ENCODE measurements around the gene CCDC88C. TPM values are rescaled to one million over a fixed set of nuclear protein-coding genes. Genes with fewer than 3 reads are reported as not detected.

Gene CCDC88C
- total and polyA plus RNA-seq, 2 experiments from 2014 or later = 23.6 to 60.7 TPM

DNA sequence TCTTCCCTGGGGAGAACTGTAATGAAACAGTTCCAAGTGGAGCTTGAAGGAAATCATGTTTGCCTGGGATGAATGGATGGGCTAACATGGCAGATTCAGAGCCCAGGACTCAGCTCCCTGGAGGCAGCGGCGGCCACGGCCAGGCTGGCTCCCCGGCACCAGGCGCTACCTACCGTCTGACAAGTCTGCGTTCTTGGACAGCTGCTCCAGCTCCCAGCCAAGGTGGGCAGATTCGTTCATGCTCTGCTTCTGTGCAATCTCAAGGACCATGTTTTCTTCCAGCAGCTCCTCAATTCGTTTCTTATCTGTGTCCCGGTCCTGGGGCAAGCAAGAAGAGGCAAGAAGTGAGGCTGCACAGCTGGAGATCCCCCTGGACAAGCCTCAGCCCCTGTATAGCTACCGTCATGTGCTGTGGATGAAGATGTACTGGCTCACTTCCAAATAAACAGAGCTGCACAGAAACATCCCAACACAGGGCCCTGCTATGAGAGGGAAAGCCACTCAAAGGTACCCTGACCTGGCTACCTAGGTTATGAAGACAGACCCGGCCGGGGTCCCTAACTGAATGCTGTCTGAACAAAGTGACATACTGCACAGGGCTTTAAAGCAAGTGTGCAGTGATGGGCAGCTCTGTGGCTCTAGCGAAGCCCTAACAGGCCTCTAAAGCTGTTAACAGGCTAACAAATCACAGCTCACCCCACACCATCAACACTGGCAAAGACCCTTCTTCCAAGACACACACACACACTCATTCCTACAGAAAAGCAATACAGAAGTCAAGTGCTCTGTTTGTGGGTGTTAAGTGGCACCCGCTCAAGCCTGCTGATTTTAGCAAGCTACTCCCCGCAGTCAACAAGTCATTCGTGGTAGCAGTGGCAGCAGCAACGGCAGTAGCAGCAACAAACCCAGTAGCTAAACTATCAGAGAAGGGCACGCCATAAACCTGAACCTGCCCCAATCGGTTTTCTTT is 92.7 kb downstream of the CCDC88C start:
- DNase-seq (ENCODE audit: low spot score) = no peak
- Histone ChIP-seq H3K27me3 (ENCODE audit: insufficient read depth) (no peaks in the 10 kb centered on the region), H3K79me2 (replicated peaks; ENCODE audit: insufficient read depth) (no peaks in the 10 kb centered on the region), H3K9me2 (ENCODE audit: insufficient read depth) (no peaks in the 10 kb centered on the region), H3K4me1 (ENCODE audit: insufficient read depth) (no peaks in the 10 kb centered on the region; the same call in 1 of the 2 replicates), H3F3A (replicated peaks; ENCODE audit: low read depth) (no peaks in the 10 kb centered on the region), H2AFZ (no peak overlapping the region), H4K20me1 (replicated peaks; ENCODE audit: insufficient read depth) (no peaks in the 10 kb centered on the region; the same call in 1 of the 2 replicates), H3K4me3 (no peak overlapping the region), H3K27ac (ENCODE audit: low read depth) (no peak overlapping the region), H3K36me3 (ENCODE audit: insufficient read depth) (no peaks in the 10 kb centered on the region; the same call in 1 of the 2 replicates), H3K4me2 (no peak overlapping the region)
- Mint-ChIP-seq H3K27me3 (ENCODE audit: insufficient read depth, low read depth, poor library complexity) (peaks cover 7% of the 10 kb centered on the region), H3K27ac (no peak overlapping the region), H3K4me3 (no peak overlapping the region), H3K4me1 (peaks cover 7% of the 10 kb centered on the region; the same call in 2 of the 3 replicates), H3K9me3 (no peaks in the 10 kb centered on the region), H3K36me3 (ENCODE audit: low read depth) (peaks cover 32% of the 10 kb centered on the region)
- ATAC-seq = no peak
- no peak for TF ChIP-seq POLR2AphosphoS5 (IDR thresholded peaks at IDR 0.05; ENCODE audit: low read depth)
- TF ChIP-seq, protein P1, sequence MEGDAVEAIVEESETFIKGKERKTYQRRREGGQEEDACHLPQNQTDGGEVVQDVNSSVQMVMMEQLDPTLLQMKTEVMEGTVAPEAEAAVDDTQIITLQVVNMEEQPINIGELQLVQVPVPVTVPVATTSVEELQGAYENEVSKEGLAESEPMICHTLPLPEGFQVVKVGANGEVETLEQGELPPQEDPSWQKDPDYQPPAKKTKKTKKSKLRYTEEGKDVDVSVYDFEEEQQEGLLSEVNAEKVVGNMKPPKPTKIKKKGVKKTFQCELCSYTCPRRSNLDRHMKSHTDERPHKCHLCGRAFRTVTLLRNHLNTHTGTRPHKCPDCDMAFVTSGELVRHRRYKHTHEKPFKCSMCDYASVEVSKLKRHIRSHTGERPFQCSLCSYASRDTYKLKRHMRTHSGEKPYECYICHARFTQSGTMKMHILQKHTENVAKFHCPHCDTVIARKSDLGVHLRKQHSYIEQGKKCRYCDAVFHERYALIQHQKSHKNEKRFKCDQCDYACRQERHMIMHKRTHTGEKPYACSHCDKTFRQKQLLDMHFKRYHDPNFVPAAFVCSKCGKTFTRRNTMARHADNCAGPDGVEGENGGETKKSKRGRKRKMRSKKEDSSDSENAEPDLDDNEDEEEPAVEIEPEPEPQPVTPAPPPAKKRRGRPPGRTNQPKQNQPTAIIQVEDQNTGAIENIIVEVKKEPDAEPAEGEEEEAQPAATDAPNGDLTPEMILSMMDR (conservative IDR thresholded peaks at IDR 0.05; ENCODE audit: low read depth in 2 of 2) = no peak
- TF ChIP-seq ZNF331 (CRISPR knock-in tag; IDR thresholded peaks at IDR 0.05; ENCODE audit: low read depth) = no peak
- TF ChIP-seq EZH2 (IDR thresholded peaks at IDR 0.05; ENCODE audit: low read depth, unreplicated experiment) = no peak
- no peak for TF ChIP-seq NANOG (IDR thresholded peaks at IDR 0.05; ENCODE audit: borderline replicate concordance)
- no peak for TF ChIP-seq CREB1 (CRISPR knock-in tag; IDR thresholded peaks at IDR 0.05; ENCODE audit: low read depth)
- TF ChIP-seq, protein P2, sequence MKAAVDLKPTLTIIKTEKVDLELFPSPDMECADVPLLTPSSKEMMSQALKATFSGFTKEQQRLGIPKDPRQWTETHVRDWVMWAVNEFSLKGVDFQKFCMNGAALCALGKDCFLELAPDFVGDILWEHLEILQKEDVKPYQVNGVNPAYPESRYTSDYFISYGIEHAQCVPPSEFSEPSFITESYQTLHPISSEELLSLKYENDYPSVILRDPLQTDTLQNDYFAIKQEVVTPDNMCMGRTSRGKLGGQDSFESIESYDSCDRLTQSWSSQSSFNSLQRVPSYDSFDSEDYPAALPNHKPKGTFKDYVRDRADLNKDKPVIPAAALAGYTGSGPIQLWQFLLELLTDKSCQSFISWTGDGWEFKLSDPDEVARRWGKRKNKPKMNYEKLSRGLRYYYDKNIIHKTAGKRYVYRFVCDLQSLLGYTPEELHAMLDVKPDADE (IDR thresholded peaks at IDR 0.05) = no peak
- TF ChIP-seq EZH2phosphoT487 (IDR thresholded peaks at IDR 0.05; ENCODE audit: unreplicated experiment) = no peak
- TF ChIP-seq, protein P3, sequence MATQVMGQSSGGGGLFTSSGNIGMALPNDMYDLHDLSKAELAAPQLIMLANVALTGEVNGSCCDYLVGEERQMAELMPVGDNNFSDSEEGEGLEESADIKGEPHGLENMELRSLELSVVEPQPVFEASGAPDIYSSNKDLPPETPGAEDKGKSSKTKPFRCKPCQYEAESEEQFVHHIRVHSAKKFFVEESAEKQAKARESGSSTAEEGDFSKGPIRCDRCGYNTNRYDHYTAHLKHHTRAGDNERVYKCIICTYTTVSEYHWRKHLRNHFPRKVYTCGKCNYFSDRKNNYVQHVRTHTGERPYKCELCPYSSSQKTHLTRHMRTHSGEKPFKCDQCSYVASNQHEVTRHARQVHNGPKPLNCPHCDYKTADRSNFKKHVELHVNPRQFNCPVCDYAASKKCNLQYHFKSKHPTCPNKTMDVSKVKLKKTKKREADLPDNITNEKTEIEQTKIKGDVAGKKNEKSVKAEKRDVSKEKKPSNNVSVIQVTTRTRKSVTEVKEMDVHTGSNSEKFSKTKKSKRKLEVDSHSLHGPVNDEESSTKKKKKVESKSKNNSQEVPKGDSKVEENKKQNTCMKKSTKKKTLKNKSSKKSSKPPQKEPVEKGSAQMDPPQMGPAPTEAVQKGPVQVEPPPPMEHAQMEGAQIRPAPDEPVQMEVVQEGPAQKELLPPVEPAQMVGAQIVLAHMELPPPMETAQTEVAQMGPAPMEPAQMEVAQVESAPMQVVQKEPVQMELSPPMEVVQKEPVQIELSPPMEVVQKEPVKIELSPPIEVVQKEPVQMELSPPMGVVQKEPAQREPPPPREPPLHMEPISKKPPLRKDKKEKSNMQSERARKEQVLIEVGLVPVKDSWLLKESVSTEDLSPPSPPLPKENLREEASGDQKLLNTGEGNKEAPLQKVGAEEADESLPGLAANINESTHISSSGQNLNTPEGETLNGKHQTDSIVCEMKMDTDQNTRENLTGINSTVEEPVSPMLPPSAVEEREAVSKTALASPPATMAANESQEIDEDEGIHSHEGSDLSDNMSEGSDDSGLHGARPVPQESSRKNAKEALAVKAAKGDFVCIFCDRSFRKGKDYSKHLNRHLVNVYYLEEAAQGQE (IDR thresholded peaks at IDR 0.05; ENCODE audit: unreplicated experiment) = no peak
- TF ChIP-seq, protein P4, sequence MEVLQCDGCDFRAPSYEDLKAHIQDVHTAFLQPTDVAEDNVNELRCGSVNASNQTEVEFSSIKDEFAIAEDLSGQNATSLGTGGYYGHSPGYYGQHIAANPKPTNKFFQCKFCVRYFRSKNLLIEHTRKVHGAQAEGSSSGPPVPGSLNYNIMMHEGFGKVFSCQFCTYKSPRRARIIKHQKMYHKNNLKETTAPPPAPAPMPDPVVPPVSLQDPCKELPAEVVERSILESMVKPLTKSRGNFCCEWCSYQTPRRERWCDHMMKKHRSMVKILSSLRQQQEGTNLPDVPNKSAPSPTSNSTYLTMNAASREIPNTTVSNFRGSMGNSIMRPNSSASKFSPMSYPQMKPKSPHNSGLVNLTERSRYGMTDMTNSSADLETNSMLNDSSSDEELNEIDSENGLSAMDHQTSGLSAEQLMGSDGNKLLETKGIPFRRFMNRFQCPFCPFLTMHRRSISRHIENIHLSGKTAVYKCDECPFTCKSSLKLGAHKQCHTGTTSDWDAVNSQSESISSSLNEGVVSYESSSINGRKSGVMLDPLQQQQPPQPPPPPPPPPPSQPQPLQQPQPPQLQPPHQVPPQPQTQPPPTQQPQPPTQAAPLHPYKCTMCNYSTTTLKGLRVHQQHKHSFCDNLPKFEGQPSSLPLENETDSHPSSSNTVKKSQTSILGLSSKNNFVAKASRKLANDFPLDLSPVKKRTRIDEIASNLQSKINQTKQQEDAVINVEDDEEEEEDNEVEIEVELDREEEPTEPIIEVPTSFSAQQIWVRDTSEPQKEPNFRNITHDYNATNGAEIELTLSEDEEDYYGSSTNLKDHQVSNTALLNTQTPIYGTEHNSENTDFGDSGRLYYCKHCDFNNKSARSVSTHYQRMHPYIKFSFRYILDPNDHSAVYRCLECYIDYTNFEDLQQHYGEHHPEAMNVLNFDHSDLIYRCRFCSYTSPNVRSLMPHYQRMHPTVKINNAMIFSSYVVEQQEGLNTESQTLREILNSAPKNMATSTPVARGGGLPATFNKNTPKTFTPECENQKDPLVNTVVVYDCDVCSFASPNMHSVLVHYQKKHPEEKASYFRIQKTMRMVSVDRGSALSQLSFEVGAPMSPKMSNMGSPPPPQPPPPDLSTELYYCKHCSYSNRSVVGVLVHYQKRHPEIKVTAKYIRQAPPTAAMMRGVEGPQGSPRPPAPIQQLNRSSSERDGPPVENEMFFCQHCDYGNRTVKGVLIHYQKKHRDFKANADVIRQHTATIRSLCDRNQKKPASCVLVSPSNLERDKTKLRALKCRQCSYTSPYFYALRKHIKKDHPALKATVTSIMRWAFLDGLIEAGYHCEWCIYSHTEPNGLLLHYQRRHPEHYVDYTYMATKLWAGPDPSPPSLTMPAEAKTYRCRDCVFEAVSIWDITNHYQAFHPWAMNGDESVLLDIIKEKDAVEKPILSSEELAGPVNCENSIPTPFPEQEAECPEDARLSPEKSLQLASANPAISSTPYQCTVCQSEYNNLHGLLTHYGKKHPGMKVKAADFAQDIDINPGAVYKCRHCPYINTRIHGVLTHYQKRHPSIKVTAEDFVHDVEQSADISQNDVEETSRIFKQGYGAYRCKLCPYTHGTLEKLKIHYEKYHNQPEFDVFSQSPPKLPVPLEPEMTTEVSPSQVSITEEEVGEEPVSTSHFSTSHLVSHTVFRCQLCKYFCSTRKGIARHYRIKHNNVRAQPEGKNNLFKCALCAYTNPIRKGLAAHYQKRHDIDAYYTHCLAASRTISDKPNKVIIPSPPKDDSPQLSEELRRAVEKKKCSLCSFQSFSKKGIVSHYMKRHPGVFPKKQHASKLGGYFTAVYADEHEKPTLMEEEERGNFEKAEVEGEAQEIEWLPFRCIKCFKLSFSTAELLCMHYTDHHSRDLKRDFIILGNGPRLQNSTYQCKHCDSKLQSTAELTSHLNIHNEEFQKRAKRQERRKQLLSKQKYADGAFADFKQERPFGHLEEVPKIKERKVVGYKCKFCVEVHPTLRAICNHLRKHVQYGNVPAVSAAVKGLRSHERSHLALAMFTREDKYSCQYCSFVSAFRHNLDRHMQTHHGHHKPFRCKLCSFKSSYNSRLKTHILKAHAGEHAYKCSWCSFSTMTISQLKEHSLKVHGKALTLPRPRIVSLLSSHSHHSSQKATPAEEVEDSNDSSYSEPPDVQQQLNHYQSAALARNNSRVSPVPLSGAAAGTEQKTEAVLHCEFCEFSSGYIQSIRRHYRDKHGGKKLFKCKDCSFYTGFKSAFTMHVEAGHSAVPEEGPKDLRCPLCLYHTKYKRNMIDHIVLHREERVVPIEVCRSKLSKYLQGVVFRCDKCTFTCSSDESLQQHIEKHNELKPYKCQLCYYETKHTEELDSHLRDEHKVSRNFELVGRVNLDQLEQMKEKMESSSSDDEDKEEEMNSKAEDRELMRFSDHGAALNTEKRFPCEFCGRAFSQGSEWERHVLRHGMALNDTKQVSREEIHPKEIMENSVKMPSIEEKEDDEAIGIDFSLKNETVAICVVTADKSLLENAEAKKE (CRISPR knock-in tag; IDR thresholded peaks at IDR 0.05) = no peak
- TF ChIP-seq JUNB (IDR thresholded peaks at IDR 0.05; ENCODE audit: unreplicated experiment) = no peak
- no peak for TF ChIP-seq STAT1 (IDR thresholded peaks at IDR 0.05; ENCODE audit: unreplicated experiment)
- no peak for TF ChIP-seq ZNF114 (CRISPR knock-in tag; IDR thresholded peaks at IDR 0.05)
